ENCODE results near the gene PSMD3. TPM values are rescaled to one million over a fixed set of nuclear protein-coding genes. Genes with fewer than 3 reads are reported as not detected.

Gene PSMD3
- polyA plus RNA-seq, 3 donors: 109 to 129 (median 110) TPM

DNA sequence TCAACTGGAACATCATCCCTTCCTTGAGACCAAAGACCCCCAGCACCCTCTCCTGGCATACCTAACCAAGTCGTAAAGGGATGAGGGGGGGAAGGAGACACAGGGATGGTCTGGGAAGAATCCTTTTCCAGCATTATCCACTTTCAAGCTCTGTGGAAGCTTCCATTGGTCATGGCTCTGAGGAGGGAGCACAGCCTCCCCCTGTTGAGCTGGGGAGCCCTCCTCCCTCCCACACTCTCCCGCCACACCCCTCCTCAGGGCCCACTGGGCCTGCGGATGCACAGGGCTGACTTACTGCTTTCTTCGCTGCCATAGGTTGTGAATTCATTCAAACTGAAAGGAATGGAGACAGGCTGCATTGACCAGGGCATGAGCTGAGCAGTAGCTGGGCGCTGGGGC lies 47.0 kb downstream of the PSMD3 start:
- DNase-seq (ENCODE audit: extremely low read depth in 1 of 11, low read depth in 9 of 11, low spot score in 4 of 11): no peak

DNA sequence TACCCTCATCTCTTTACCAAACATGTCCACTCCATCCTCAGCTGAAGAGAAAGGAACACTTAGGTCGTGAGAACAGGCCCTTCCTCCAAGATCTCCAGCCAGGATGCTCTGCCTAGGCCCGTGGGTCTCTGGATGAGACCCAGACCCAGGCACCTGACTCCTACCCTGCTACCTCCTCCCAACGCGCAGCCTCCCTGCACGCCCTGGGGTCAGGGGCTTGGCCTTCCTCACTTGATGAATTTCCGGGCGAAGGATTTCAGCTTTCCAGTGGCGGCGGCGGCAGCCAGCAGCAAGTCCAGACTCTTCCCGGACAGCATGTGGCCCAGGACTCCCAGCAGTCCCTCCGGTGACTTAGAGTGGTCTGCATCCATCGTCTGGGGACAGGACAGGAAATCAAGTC lies 48.0 kb downstream of the PSMD3 start:
- DNase-seq (ENCODE audit: extremely low read depth in 1 of 11, low read depth in 9 of 11, low spot score in 4 of 11): no peak

DNA sequence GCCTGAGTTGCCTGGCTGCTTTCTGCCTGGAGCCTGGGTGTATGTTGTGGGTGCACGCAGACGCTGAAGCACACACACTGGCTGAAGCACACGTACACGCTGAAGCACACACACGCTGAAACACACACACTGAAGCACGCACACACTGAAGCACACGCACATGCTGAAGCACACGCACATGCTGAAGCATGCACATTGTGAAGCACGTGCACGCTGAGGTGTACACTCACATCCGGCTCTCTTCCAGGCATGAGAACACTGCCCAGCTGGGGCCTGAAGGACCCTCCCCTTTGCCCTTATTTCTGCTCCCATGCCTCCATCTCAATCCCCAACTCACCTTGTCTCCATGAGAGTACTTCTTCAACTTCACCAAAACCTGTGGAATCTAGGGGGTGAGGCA lies 51.1 kb downstream of the PSMD3 start:
- no peak for DNase-seq (ENCODE audit: extremely low read depth in 1 of 11, low read depth in 9 of 11, low spot score in 4 of 11)

DNA sequence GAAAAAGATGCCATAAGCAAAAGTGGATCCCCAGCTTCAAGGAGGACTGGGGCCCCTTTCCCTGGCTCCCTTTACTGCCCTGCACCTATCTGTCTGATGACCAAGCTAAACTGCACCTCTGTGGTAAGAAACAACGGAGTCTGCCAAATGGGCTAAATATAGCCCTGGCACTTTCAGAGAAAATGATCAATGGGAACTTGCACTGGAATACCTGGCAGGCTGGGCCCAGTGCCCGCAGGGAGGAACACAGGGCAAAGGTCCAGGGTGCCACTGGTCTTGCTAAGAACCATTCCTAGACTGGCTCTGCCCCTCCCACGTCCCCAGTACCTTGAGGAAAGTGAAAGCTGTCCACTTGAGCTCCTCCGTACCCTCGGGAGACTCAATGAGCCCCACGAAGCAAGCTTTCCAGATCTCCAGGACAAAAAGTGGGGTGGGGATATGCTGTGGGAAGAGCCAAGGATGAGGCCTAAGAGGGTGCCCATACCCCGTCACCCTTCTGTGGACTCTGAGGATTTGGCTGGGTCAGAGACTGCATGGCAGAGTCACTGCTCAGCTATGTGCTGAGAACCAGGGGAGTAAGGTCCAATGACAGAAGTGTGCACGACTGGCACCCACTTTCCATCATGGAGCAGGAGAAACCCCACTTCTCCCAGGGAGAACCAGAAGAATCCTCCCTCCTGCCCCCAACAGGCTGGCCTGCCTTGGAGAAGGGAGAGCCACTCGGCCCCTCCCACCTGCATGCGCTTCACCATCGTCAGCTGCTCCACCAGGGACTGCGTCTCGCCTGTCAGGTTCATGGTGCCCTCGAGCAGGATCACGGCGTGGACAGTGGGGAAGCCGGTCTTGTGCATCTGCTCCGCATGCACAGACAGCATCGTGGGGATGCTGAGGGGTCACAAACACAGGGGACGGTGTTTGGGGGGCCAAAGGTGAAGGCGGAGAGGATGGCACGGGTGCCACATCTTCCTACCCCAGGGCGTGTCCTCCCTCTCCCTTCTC lies 52.0 kb downstream of the PSMD3 start:
- no peak for DNase-seq (ENCODE audit: extremely low read depth in 1 of 11, low read depth in 9 of 11, low spot score in 4 of 11)

DNA sequence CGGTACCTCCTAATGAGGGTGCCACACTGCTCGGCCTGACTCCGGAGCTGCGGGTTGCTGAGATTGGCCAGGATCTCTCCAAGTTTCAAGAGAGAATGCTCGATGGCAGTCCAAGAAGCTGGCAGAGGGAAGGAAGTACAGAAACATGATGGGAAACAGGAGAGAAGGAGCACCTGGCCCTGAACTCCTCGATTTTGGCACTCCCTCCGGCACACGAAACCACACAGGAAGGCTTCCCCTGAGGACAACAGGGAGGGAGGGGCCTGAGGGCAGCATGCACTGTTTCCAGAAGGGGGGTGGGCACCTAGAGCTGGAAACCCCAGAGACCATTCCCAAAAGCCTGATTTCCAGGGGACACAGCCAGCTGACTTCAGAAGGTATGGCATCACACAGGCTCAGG lies 52.7 kb downstream of the PSMD3 start:
- DNase-seq (ENCODE audit: extremely low read depth in 1 of 11, low read depth in 9 of 11, low spot score in 4 of 11): no peak

DNA sequence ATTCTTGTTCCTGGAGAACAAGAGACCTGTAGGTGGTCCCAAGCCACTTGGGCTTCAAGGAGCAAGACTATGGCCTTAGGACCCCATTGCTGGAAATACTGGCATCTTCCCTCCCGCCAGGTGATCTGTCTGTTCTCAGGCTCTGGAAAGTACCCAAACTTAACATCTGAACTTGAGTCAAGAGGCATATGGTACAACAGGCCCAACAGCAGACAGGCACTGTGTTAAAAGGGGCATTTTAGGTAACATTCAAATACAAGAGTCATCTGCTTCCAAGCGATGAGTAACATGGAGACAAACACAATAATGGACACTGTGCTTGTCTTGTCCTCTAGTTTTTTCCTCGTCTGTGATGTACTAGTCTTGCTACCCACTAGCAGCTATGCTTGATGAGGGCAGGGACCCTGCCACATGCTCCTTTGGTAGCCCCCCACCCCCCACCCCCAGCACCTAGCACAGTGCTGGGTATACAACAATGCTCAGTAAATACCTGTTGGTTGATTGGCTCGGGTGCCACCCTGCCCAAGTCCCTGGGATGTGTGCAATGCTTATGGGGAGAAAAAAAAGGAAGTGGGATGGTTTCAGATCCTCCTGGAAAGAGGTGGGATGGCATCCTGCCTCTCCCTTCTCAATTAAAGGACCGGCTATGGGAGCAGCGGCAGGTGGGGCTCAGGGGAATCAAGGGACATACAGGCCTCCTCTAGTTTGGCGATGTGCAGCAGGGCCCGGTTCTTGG lies 54.0 kb downstream of the PSMD3 start:
- DNase-seq (ENCODE audit: extremely low read depth in 1 of 11, low read depth in 9 of 11, low spot score in 4 of 11): no peak

DNA sequence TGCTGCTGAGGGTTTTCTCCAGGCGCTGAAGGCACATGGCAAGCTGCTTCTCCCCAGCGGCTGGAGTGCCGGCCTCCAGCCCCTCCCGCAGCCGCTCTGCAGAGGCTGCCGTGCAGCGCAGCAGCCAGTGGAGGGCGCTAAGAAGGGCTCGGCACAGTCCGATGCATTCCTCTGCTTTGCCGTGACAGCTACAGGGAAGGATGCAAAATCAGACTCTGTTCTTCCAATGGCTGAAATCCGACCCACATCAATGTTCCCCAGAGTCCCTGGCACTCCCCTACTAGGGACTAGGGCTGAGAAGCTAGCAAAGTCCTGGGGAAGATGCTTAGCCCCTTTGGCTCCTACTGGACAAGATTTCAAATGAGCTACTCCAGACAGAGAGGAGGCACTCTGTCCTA lies 54.6 kb downstream of the PSMD3 start:
- no peak for DNase-seq (ENCODE audit: extremely low read depth in 1 of 11, low read depth in 9 of 11, low spot score in 4 of 11)

DNA sequence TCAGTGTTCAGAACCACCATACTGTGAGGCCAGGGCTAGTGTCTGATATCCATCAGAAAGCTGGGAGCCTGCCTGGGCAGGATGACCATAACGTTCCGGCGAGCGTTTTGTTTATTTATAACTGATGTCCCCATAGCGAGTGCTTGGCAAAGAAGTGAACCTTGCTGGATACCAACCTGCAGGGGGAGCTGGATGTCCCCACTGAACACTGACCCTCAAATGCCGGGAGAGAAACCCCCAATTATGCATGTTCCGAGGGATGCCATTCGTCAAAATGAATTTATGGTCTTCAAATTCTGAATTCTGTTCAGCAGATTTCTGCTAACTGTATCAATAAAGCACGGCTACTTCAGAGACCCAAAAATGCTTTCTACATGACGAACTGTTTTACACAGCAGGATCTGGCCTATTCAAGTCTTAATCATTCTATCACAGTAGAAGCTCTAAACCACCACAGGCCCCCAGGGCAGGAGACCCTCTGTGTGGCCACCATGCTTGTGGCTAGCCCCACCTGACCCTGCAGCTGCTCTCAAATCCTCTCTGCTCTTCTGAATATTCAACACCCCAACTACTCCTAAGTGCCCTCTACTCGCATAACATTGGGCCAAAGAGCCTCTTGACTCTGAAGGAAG lies 58.4 kb downstream of the PSMD3 start:
- peak in 7 of 11 donors; percentile 51 to 76 (median 68) for DNase-seq (ENCODE audit: extremely low read depth in 1 of 11, low read depth in 9 of 11, low spot score in 4 of 11)

DNA sequence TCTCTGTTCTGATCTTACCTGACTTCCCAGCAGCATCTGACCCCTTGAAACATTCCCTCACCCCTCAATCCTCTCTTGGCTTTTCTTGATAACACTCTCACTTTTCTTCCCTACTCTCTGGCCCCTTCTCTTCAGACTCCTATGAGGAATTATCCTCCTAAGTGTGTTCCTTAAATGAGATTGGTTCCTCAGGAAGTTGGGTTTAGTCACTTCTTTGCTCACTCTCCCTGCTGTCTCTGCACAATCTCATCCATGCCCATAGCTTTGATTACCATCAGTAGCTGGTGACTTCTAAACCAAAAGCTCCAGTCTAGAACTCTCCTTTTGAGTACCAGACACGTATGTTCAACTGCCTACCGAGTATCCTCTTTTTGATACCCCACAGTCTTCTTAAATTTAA lies 60.6 kb downstream of the PSMD3 start:
- DNase-seq (ENCODE audit: extremely low read depth in 1 of 11, low read depth in 9 of 11, low spot score in 4 of 11): no peak

Other genes starting within 250 kb of the PSMD3 start
- 10 to 100 TPM; 32.3 to 58.0 (median 36.9) TPM for gene GRB7, start 242.9 kb upstream of the PSMD3 start, polyA plus RNA-seq (ENCODE audit: insufficient read length in 3 of 3)
- gene IKZF3, start 116.5 kb upstream of the PSMD3 start, polyA plus RNA-seq (ENCODE audit: insufficient read length in 3 of 3): under 1 TPM; 0.11 to 0.30 (median 0.23) TPM
- gene ZPBP2, start 112.6 kb upstream of the PSMD3 start, polyA plus RNA-seq (ENCODE audit: insufficient read length in 3 of 3): not detected
- gene GSDMB, start 62.2 kb upstream of the PSMD3 start, polyA plus RNA-seq (ENCODE audit: insufficient read length in 3 of 3): 10 to 100 TPM; 11.8 to 27.9 (median 13.8) TPM
- 10 to 100 TPM; 87.8 to 92.0 (median 88.8) TPM for gene ORMDL3, start 53.2 kb upstream of the PSMD3 start, polyA plus RNA-seq (ENCODE audit: insufficient read length in 3 of 3)
- gene LRRC3C, start 53.1 kb upstream of the PSMD3 start, polyA plus RNA-seq (ENCODE audit: insufficient read length in 3 of 3): under 1 TPM in 1 of 3 donors, not detected in 2; 0.11 TPM
- 1 to 10 TPM in 2 of 3 donors, under 1 TPM in 1; 0.64 to 2.8 (median 2.5) TPM for gene GSDMA, start 17.8 kb upstream of the PSMD3 start, polyA plus RNA-seq (ENCODE audit: insufficient read length in 3 of 3)
- gene CSF3, start 34.6 kb downstream of the PSMD3 start, polyA plus RNA-seq (ENCODE audit: insufficient read length in 3 of 3): not detected
- gene MED24, start 73.6 kb downstream of the PSMD3 start, polyA plus RNA-seq (ENCODE audit: insufficient read length in 3 of 3): 100 to 1,000 TPM in 2 of 3 donors, 10 to 100 TPM in 1; 97.1 to 139 (median 105) TPM
- gene THRA, start 82.2 kb downstream of the PSMD3 start, polyA plus RNA-seq (ENCODE audit: insufficient read length in 3 of 3): 10 to 100 TPM; 46.9 to 57.1 (median 51.1) TPM
- gene NR1D1, start 119.8 kb downstream of the PSMD3 start, polyA plus RNA-seq (ENCODE audit: insufficient read length in 3 of 3): 1 to 10 TPM; 3.2 to 4.7 (median 3.7) TPM
- gene MSL1, start 141.2 kb downstream of the PSMD3 start, polyA plus RNA-seq (ENCODE audit: insufficient read length in 3 of 3): 100 to 1,000 TPM; 149 to 176 (median 160) TPM
- 100 to 1,000 TPM in 2 of 3 donors, 10 to 100 TPM in 1; 97.9 to 112 (median 109) TPM for gene CASC3, start 159.7 kb downstream of the PSMD3 start, polyA plus RNA-seq (ENCODE audit: insufficient read length in 3 of 3)
- gene RAPGEFL1, start 196.7 kb downstream of the PSMD3 start, polyA plus RNA-seq (ENCODE audit: insufficient read length in 3 of 3): 10 to 100 TPM in 1 of 3 donors, 1 to 10 TPM in 2; 8.0 to 11.5 (median 9.0) TPM
- 10 to 100 TPM; 27.4 to 35.9 (median 28.7) TPM for gene WIPF2, start 238.5 kb downstream of the PSMD3 start, polyA plus RNA-seq (ENCODE audit: insufficient read length in 3 of 3)